GM19395 (cell line): ENCODE measurements around the gene NEU4.
"Not testable (repeated sequence)": the region's sequence is repeated elsewhere in the genome, so short reads cannot be mapped to it uniquely, and the experiment has no call there.

Source experiments
- ATAC-seq: cut with Tn5 transposase; IDR thresholded peaks from one replicate; pipeline ENCODE4 v1.9.1; 2021; ENCODE audit warnings: mild to moderate bottlenecking, moderate library complexity; ENCODE audit not compliant: unreplicated experiment

The NEU4 gene, protein sequence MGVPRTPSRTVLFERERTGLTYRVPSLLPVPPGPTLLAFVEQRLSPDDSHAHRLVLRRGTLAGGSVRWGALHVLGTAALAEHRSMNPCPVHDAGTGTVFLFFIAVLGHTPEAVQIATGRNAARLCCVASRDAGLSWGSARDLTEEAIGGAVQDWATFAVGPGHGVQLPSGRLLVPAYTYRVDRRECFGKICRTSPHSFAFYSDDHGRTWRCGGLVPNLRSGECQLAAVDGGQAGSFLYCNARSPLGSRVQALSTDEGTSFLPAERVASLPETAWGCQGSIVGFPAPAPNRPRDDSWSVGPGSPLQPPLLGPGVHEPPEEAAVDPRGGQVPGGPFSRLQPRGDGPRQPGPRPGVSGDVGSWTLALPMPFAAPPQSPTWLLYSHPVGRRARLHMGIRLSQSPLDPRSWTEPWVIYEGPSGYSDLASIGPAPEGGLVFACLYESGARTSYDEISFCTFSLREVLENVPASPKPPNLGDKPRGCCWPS

DNA sequence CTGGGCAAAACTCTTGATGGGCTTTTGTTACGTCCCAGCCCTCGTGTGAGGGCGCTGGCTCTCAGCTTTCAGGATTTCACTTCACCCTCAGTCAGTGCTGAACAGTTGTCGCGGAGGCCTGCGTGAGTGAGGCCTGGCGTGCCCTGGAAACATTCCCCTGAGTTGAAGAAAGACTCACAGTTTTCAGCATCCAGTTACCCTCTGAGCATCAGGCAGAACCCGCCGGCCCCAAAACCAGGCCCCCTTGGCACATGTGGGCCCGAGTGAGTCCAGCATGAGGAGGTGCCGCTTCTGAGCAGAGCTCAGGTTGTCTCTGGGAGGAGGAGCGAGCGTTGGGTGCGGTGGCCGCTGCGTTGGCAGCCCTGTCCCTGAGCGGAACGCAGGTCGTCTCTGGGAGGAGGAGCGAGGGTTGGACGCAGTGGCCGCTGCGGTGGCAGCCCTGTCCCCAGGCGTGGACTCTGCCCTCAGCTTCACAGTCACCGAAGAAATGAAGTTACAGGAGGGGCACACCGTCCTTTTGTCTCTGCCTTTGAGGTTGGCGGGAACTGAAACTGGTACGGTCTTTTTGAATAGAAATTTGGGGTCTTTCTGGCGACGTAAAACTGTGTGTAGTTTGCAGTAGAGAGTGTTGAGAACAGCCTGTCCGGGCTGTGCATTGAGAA lies at the start of gene NEU4:
TSS of gene NEU4 (plus strand) at position 473 of the 662 bp plus-strand sequence. CDS start 5,292 bp downstream, outside the sequence.
- ATAC-seq: no peak

DNA sequence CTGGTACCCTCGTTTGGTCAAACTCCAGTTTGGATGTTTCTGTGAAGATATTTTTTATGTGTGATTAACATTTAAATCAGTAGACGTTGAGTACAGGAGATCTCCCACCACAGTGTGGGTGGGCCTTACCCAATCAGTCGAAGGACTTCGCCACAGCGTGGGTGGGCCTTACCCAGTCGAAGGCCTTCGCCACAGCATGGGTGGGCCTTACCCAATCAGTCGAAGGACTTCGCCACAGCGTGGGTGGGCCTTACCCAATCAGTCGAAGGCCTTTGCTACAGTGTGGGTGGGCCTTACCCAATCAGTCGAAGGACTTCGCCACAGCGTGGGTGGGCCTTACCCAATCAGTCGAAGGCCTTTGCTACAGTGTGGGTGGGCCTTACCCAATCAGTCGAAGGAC lies 49.1 kb upstream of the NEU4 start:
- ATAC-seq: not testable (repeated sequence)

DNA sequence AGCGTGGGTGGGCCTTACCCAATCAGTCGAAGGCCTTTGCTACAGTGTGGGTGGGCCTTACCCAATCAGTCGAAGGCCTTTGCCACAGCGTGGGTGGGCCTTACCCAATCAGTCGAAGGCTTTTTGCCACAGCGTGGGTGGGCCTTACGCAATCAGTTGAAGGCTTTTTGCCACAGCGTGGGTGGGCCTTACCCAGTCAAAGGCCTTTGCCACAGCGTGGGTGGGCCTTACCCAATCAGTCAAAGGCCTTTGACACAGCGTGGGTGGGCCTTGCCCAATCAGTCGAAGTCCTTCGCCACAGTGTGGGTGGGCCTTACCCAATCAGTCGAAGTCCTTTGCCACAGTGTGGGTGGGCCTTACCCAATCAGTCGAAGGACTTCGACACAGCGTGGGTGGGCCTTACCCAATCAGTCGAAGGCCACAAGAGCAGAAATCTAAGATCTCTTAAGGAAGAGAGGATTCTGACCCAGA lies 48.7 kb upstream of the NEU4 start:
- no peak for ATAC-seq

DNA sequence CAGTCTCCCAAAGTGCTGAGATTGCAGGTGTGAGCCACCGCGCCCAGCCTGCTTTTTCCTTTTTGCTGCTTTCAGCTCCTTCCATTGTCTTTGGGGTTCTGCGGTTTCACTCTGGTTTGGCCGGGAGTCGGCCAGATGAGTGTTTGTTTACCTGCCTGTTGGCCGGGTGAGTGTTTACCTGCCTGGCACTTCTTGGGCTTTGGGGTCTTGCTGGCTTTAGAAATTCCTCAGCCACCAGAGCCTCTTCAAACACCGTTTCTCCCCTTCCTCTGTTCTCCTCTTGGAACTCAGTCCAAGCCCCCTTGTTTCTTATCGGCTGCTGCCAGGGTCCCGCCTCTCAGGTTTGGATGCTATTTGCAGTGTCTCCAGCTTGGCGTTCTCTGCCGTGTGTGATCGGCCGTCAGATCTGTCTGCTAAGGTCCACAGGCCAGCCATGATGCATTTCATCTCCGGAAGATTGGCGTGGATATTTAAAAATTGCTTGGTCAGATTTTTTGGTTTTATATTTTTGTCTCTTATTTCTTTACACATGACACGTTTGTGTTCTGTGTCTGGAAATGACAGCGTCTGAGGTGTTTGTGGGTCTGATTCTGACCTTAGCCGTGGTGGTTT lies 46.6 kb upstream of the NEU4 start:
- no peak for ATAC-seq

DNA sequence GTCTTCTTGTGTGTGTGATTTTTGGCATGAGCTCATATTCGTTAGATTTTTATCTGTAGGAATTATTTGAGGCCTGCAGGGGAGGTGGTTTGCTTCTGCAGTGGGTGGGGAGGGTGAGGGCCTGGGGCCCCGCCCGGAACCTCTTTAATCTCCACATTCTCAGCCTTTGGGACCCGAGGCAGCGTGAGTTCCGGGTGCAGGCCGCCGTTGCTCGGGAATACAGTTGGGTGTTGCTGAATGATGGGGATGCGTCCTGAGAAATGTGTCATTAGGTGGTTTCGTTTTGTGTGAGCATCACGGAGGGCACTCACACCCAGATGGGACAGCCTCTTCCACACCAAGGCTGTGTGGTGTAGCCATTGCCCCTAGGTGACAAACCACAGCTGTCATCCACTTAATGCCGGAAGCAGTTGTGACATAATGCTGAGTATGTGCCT lies 46.0 kb upstream of the NEU4 start:
- ATAC-seq: no peak

DNA sequence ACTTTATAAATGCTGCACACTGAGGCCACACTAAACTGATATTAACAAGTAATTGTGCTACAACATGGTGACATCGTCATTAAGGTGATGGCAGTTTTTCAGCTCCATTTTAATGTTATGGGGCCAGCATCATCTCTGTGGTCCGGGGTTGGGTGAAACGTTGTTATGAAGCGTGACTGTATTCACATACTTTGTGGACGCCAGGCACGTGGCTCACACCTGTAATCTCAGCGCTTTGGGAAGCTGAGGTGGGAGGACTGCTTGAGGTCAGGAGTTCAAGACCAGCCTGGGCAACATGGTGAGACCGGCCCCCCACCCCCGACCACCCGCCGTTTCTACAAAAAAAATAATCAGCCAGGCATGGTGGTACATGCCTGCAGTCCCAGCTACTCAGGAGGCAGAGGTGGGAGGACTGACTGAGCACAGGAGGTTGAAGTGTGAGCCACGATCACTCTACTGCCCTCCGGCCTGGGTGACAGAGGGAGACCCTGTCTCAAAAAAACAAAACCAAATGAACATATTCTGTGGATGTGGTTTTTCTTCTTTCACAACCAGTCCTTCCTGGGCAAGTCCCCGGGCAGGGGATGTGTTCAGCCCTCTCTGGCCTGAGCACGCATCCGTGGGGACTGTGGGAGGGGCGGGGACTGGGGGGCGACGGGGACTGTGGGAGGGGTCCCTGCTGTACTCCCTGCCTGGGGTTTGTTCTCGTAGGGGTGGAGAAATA lies 45.3 kb upstream of the NEU4 start:
- no peak for ATAC-seq

DNA sequence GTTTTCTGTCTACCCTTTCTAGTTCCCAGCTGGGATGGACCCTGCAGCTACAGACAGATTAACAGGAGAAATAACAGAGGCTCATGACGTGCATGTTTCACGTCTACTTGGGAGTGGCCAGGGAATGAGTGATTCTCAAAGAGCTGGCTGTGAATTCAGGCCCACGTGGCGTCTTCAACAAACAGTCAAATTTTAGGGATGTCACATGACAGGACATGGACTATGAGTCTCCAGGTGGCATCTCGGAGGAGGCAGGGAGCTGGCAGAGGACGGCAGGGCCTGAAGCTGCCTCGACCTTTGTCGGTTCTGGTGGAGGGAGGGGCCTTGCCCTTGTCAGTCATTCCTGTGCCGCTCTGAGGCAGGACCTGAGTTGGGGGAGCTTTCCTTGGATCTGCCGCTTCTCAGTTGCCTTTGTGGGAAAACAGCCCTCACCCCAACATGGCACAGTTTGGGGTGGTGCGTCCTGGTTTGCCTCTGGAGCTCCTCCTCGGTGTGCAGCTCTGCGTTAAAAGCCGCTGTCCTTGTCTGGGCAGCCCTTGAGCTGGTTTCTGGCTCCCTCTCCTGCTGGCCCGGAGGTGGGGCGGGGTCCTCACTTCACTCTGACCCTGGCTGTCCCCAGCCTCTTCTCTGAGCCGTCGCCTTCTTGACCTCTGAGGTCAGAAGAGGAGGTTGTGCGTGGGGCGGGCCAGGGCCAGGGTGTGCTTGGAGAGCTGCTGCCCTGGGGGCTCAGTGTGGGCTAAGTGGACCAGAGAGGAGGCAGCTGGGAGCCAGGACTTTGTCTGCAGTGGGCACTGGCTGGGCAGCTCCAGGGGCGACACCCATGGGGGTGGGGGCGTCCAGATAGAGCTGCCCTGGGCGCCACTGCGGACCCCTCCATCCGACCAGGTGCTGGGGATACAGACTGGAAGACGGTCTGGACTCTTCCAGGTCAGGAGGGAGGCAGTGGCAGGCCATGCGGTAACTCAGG lies 44.4 kb upstream of the NEU4 start:
- ATAC-seq: no peak

DNA sequence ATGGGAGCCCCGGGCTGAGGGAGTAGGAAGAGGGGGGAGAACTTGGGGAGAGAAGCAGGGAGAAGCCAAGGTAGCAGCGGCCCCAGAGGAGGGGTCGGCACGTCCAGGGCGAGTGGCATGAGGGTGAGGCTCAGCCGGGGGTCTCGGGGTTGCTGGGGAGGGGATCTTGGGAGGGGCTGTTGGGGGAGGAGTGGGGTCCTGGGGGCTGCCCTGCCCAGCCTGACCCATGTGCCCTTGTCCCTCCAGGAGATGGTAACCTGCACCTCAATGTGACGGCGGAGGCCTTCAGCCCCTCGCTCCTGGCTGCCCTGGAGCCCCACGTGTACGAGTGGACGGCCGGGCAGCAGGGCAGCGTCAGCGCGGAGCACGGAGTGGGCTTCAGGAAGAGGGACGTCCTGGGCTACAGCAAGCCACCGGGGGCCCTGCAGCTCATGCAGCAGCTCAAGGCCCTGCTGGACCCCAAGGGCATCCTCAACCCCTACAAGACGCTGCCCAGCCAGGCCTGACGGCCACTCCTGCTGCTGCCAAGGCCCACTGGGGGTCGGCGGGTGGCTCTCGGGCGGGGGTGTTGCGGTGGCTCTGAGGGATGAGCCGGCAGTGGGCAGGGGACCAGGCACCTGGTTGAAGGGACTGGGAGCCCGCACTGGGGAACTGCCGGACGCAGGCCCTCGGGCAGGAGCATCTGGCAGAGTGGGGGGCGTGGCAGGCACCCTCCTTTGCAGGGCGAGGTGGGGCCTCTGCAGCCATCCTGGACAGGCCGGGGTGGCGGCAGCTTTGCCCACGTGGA lies 41.3 kb upstream of the NEU4 start:
- ATAC-seq: no peak

DNA sequence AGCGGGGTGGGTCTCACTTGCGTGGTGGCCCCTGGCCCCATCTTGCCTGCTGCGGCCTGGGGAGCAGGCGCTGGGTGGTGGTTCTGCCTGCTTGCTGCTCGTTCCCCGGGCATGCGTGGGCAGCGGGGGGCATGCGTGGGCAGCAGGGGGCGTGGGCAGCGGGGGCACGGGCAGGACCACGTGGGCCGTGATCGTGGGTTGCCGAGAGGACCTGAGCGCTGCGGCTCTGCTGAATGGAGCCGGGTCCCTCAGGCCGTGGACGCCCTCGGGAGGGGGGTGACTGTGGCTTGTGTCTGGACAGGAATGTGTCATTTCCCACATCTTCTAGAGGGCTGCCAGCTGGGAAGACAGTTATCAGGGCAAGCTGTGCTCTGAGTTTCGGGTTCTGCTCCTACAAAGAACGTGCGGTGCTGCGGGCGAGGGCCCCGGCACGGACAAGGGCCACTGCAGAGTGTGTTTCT lies 40.7 kb upstream of the NEU4 start:
- ATAC-seq: no peak

DNA sequence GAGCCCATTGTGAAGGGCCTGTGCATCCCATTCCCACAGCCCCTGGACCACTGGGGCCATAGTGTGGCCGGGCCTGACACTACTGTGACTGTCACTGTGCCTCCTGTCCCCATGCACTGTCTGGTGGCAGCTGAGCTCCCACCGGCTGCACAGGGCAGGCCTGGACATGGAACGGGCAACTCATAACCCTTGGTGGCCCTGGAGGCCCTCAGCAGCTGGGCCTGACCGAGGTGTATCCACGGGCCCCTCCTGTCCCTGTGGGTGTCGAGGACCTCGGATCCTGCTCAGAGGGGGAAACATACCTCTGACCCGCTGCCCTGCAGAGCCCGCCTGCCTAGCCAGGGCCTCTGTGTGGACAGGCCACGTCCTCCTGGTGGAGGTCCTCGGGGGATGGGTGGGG lies 40.1 kb upstream of the NEU4 start:
- ATAC-seq: no peak

DNA sequence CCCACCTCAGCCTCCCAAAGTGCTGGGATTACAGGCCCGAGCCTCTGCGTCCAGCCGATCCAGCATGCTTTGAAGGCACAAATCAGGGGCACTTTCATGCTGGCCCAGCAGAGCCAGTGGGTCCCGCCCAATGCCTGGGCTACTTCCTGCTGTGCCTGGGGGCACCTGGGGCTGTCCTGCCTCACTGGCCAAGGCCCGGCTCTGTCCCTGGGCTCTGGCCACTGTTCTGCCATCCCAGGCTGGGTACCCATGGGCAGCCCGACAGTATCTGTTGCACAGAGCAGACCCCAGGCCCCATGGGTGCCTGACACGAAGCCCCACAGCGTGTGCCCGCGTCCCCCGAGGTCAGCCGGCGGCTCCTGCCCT lies 39.2 kb upstream of the NEU4 start:
- ATAC-seq: no peak

DNA sequence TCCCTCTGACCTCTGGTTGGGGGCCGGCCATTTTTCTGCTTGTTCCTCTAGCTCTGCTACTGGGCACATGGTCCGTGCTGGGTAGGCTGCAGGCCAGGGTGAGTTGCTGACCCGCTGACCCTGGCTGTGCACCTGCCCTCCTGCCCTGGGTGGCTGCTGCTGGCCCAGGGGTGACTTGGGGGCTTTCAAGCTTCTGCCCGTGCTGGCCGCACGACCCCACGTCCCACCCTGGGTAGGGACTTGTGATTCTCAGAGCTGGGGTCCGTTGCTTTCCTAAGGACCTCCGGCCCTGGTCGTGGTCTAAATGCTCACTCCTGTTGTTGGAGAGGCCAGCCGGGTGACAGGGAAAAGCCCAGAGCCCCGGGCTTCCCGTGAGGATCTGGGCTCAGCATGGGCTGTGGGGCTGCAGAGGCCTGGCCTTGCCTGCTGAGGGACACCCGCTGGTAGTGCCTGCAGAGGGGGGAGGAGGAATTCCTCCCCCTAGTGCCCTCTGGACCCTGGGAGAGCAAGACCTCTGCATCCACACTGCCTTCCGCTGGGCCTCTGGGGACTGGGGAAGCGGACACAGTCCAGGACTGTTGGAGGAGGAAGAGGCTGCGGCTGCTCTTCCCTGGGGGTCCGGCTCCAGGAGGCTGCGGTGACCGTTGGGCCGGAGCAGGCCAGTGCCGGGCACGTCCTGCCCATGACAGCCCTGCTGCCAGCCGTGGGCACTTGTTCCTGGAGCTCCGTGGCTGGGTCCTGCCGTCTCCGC lies 38.6 kb upstream of the NEU4 start:
- ATAC-seq: no peak

DNA sequence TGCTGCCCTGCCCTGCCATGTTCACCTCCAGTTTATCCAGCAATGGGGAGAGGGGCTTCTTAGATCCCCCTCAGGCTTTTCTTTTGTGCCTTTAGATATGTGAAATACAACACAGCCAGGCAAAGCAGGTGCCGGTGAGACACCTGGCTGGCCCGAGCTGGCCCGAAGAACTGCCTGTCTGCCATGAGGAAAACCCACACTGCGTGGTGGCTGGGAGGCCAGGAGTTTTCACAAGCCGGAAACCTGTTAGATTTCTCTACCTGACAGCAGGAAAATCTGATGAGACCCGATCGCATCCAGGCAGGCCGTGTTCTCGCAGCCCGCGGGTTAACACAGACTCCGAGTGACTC lies 38.1 kb upstream of the NEU4 start:
- no peak for ATAC-seq

DNA sequence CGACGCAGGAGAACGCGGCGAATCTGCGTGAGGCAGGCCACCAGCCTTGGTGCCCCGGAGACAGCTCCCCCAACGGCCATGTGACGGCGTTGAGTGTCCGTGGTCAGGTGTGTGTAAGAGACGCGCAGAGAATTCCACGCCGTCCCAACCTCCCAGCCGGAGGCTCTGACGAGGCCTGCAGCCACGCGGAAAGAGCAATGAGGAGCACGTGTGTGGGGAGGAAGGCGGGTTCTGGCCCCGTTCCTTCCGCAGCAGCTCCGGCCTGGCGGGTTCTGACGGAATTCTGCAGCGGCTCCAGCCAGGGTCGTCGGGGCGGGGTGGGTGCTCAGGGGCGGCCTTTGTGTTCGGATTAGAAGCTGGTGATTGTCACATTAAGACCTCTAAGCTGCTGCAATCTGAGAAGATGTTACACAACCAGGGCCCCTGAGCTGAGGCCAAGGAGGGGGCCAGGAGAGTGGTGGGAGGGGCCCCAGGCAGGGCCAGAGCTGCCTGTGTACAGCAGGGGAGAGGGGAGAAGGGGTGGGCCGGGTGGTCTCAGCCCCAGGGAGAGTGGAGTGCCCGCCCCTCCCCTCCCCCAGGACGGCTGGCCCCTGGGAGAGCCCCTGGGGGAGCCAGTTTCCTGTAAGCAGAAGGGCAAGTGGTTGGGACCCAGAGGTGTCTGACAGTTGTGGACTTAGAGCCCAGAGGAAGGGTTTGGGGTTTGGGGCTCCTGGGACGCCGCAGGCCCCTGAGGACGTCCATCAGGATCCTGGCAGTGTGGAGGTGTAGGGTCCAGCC lies 37.5 kb upstream of the NEU4 start:
- ATAC-seq: no peak

DNA sequence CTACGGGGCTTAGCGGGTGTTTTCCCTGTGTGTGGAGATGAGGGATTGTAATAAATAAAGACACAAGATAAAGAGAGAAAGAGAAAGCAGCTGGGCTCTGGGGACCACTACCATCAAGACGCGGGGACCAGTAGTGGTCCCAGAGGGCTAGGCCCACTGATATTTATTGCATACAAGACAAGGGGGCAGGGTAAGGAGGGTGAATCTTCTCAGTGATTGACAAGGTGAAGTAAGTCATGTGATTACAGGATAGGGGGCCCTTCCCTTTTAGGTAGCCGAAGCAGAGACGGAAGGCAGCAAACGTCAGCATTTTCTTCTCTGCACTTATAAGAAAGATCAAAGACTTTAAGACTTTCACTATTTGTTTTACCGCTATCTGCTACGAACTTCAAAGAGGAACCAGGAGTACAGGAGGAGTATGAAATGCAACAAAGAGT lies 36.9 kb upstream of the NEU4 start:
- ATAC-seq: no peak

DNA sequence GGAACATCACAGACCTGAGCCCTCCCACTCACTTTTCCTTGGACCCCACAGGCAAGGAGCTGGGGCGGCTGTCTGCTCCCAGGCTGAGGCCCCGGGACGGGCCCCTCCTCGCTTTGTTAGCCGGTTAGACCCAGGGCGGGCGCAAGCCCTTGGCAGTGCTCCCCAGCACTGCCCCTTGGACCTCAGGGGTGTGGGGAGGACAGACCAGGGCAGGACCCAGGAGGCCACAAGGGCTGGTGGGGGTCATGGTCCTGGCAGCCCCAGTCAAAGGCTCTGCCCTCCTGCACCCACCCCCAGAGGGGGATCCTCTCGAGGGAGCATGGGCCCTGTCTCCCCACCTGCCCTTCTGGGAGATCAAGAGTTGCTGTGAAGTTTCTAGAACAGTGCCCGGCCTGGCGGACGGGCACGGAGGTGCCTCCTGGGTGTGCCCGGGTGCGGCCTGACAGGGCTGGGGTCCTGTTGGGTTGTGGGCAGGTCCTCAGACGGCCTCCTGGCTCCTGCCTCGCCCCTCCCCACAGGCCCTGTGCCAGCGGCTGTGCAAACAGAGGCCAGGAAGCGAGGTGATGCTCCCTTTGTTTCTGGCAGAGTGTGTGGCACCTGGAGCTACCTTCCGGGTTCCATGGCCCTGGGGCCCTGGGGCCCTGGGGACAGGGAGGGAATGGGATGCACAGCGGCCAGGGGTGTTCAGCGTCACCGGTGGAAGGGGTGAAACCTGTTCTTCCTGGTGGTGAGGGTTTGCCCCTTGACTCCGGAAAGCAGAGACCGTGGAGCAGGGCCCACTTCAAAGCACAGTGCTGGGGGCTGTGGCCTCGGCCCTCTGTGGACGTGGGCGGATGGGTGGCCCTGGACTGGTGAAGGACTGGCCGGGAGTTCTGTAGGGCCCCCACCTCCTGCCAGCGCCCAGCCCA lies 35.2 kb upstream of the NEU4 start:
- ATAC-seq: no peak
